SU-DHL-6 (cell line): Measurements from ENCODE around the gene KLHL20.
"Not testable (repeated sequence)": the region's sequence is repeated elsewhere in the genome, so short reads cannot be mapped to it uniquely, and the experiment has no call there.

Experiments
- CTCF ChIP-seq: fragments of 200-600 bp; sonication (generic); IDR thresholded peaks from one replicate; pipeline ENCODE4 v1.5.1; 2017; ENCODE audit warnings: antibody characterized with exemption, mild to moderate bottlenecking, low read length, moderate library complexity; ENCODE audit not compliant: insufficient read depth, poor library complexity, severe bottlenecking
- EZH2phosphoT487 ChIP-seq: fragments of 200-600 bp; sonication (generic), shearing (Covaris generic); conservative IDR thresholded peaks from 2 replicates; pipeline ENCODE4 v1.6.1; 2018; ENCODE audit warnings: mild to moderate bottlenecking, antibody characterized with exemption, low read length, moderate library complexity, mixed read lengths

GRCh38 chr1:173736104-173736503 is 21.3 kb downstream of the KLHL20 start:
- not testable (repeated sequence) for TF ChIP-seq CTCF, EZH2phosphoT487
